Activated CD8-positive, alpha-beta memory T cell treated with anti-CD3 and anti-CD28 coated beads for 1 hour (primary cell): ENCODE measurements around the gene ULK1.

Experiments
- DNase-seq, 2 donors: peaks; one replicate each; pipeline ENCODE4 v3.0.0-alpha.2; 2020; ENCODE audit warnings: low read depth in 1 of 2; ENCODE audit errors: extremely low read depth in 1 of 2

ULK1 gene

DNA sequence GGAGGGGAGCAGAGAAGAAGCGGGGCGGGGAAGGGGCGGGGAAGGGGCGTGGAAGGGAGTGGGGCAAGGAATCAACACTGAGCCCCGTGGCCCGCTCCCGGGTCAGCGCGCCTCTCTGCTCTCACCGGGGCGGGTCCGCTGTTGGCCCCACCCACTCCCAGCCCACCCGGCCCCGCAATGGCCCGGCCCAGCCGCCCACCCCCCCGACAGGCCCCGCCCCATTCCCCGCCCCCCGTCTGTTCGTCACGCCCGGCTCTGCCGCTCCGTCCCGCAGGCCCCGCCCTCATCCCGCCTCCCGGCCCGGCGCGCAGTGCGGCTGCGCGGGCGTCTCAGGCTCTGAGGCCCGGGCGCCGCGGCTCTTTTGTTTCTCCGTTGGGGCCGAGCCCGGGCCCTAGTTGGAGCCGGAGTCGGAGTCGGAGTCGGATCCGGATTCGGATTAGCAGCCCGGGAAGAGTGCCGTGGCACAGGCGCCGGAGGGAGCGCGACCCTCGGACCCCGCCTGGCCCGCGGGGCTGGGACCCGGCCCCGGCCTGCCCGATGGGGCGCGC is at the start of gene ULK1:
Gene ULK1 (plus strand): TSS at position 310 of the 548 bp plus-strand sequence. CDS start 380 bp downstream, outside the sequence.
- DNase-seq, result peak; percentile 76 to 92

DNA sequence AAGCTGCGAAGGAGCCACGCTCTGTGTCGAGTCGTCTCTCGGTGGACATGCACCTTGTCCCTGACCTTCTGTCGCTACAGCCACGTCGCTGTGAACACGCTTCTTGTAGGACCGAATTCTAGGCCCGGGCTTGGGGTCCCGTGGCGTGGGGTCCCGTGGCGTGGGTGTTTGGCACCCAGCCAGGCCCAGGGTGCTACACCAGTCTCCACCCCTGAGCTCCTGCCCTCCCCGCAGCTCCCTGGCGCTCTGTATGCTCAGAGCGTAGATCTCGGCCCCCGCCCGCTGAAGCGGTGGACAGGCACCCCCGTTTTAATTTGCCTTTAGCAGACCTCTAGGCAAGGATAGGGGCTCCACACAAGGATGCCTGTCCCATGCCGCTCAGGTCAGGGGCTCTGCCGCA is 49.8 kb upstream of the ULK1 start:
- no peak for DNase-seq

DNA sequence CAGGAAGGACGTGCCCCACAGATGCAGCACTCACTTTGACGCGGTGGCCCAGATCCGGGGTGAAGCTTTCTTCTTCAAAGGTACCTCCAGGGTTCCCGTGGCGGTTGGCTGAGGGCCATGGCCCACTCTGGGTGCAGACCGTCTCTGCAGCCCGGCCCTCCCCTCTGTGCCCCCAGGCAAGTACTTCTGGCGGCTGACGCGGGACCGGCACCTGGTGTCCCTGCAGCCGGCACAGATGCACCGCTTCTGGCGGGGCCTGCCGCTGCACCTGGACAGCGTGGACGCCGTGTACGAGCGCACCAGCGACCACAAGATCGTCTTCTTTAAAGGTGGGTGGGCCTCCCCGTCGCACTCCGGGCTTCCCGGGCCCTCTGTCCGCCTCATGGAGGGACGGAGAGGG is 49.3 kb upstream of the ULK1 start:
- DNase-seq, result no peak

DNA sequence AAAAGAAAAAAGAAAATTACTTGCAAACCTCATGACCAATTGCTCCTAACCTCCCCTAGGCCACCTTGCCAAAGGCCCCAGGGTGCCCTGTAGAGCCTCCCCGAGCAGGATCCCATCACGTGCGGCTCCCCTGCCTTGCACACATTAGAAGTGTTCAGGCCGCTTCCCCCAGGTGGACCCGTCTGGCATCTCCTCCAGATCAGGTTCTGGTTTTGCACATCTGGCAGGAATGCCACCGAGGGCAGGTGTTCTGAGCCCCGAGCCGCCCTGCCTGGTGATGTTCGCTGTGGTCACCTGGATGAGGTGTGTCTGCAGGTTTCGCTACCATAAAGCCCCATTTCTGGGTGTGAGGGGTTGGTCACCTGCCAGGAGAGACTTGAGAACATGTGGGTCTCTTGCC is 47.0 kb upstream of the ULK1 start:
- no peak for DNase-seq

DNA sequence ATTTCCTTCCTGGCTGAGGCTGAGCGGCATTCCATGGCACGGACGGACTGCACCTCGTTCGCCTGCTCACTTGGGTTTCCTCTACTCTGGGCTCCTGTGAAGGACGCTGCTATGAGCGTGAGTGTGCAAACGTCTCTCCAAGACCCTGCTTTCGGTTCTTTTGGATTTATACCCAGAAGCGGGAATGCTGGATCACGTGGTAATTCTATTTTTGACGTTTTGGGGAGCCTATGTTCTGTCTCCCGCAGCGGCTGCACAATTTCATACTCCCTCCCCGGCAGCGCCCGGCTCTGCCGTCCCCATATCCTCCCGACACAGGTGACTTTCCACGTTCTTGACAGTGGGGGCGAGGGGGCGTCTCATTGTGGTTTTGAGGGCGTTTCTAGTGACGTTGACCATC is 45.7 kb upstream of the ULK1 start:
- DNase-seq, result no peak

DNA sequence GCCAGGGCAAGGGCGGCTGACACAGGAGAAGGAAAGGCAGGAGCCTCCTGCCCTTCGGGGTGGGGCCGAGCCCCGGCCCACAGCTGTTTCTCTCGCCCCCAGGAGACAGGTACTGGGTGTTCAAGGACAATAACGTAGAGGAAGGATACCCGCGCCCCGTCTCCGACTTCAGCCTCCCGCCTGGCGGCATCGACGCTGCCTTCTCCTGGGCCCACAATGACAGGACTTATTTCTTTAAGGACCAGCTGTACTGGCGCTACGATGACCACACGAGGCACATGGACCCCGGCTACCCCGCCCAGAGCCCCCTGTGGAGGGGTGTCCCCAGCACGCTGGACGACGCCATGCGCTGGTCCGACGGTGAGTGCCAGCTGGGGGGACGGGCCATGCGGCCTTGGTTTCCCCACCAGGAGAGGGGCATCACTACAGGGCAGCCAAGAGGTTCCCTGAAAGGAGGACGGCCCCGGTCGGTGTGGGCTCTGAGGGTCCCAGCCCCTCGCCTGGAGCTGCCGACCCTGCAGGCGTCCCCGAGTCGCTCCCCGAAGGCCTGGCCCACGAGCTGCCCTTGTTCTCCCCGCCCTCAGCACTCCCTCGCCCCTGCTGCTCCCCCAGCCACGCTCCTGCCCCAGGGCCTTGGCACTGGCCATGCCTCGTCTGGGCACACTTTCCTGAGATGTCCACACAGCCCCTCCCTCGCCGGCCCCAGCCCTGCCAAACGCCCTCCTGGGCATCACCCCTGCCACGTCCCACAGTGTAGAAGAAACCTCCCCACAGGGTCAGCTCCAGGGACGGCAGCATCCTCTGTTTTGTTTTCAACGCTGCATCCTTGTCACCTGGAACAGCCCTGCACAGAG is 44.5 kb upstream of the ULK1 start:
- DNase-seq, result no peak

DNA sequence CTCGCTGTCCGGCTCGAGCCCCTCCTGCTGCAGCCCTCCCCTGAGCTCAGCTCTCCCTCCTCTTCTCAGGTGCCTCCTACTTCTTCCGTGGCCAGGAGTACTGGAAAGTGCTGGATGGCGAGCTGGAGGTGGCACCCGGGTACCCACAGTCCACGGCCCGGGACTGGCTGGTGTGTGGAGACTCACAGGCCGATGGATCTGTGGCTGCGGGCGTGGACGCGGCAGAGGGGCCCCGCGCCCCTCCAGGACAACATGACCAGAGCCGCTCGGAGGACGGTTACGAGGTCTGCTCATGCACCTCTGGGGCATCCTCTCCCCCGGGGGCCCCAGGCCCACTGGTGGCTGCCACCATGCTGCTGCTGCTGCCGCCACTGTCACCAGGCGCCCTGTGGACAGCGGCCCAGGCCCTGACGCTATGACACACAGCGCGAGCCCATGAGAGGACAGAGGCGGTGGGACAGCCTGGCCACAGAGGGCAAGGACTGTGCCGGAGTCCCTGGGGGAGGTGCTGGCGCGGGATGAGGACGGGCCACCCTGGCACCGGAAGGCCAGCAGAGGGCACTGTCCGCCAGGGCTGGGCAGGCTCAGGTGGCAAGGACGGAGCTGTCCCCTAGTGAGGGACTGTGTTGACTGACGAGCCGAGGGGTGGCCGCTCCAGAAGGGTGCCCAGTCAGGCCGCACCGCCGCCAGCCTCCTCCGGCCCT is 43.4 kb upstream of the ULK1 start:
- no peak for DNase-seq

DNA sequence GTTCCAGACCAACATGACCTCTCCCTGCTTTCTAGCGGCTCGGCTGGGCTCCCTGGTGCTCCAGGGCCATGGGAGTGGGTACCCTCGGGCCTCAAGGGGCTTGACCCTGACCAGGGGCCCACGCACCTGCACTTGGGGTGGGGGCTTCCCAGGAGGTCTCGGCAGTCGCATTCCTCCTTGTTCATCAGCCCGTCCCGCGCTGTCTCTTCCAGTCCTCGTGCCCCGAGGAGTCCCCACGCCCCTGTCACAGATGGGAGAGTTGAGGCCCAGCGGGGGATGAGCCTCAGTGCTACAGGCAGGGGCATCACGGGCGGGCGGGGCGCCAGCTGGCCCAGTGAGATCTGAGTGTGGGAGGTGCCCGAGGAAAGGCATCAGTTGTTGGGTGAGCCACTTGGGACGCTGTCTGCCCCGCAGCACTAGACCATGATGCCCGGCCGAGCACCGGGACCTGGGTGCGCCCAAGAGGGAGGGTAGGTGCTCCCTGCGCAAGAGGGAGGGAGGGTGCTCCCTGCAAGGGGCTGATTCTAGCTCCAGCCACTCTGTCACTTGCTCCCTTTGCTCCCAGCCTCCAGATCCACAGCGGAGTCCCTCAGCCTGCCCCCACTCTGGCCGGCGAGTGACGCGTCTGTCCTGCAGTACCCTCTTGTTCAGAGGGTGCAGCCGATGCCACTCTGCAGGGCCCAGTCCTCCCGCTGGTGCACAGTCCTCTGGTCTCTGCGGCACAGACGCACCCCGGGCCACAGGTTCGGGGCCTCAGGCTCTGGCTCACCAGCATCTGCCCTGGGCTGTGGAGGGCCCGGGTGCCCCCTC is 42.5 kb upstream of the ULK1 start:
- no peak for DNase-seq

DNA sequence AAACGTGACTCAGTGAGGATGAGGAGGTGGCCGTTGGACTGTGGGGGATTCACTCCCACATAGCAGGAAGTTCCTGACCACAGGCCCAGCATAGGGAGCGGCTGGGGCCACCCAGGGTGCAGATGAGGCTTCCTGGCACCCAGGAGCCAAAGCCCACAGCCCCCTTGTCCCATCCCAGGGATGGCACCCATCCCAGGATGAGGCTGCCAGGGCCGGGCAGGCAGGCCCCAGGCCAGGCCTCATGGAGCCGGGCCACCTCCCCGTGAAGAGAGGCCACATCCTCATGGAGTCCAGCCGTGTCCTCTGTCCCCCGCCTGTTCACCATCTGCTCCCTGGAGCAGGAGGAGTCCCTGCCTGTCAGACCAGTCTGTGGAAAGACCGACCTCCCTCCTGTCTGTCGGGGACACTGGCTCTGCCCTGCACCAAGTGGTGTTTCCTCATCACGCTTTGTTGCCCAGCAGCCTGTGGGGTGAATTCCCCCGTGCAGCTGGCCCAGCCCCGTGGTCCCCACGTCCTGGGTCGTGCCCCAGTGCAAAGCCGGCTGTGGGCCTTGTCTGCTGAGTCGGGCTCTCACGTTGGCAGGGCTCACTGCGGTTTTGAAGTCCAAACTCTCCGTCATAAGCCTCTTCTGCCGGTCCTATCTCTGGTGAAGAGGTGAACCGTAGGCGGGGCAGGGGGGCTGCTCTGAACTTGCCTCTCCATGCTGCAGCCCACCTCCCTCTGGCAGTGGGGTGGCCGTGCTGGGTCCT is 41.7 kb upstream of the ULK1 start:
- DNase-seq, result no peak

DNA sequence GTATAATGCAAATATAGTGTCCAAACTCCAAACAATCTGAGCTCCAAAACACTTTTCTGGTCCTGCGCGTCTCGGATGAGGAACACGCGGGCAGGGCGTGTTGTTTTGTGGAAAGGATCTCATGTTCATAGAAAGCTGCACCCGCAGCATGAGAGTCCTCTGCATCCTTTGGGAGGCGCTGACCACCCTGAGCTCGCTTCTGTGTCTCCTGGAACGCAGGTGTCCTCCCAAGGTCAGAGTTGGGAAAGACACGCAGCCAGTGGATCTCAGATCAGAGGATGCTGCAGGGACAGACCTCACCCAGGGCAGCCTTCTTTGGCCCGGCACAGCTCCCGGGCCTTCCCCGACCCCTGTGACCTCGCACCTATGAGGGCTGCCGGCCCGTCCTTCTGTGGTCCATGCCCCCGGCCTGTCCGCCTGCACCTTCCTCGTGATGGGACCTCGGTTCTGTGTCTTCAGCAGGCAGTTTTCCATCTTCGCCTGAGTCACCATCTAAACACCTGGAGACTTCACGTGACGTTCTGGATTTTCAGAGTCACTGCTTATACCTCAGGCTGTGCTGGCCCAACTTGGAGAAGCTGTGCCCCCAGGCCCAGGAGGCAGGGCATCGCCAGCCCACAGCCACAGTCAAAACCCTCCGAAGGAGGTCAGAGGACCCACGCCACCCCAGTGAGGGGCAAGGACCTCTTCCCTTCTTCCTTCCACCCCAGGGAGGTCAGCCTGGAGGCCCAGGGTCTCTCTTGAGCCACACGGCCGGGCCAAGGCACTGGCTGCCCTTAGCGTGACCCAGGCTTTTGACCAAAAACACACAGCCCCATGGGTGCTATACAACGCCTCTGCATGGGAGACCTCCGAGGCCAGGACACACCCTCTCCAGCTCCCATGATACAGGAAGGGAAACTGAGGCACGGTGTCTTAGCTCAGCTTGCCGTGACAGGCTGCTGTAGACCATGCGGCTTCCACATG is 40.3 kb upstream of the ULK1 start:
- no peak for DNase-seq

DNA sequence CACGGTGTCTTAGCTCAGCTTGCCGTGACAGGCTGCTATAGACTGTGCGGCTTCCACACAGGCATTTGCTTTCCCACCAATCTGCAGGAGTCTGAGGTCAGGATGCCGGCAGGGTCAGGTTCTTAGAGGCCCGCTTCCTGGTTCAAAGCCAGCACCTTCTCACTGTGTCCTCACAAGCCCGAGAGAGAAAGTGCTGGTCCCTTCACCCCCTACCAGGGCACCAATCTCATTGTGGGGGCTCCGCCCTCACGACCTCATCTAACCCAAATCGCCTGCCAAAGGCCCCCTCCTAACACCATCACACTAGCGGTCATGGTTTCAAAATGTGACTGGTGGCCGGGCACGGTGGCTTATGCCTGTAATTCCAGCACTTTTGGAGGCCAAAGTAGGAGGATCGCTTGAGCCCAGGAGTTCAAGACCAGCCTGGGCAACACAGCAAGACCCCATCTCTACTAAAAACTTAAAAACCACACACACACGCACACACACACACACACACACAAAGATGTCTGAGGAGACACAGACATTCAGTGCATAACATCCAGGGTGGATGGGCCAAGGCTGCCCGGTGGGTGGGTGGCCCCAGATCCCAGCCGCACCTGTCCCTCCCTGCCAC is 39.5 kb upstream of the ULK1 start:
- no peak for DNase-seq

DNA sequence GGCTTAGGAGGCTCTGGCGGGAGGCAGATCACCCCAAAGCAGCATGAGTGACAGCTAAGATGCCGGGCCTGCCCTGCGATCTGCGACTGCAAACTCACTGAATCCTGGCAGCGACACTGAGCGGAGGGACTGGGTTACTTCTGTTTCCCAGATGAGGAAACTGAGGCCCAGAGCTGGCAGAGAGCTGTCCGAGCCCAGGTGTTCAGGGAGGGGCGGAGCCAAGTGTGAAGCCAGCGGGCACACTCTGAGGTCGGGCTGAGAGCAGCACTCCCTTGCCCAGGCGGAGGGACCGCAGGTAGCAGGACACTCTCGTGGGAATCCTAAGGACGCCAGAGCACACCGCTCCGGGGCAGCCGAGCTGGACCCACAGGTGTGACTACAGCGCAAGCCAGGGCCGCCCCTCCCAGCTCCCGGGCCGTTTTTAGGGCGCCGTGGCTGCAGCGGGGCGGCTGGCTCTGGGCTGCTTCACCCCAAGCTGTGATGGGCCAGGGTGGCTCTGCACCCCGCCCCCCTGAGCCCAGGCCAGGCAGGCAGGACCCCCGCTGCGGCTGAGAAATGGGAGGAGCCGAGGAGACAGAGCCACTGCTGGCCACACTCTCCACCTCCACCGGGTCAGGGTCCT is 38.8 kb upstream of the ULK1 start:
- DNase-seq, result no peak

DNA sequence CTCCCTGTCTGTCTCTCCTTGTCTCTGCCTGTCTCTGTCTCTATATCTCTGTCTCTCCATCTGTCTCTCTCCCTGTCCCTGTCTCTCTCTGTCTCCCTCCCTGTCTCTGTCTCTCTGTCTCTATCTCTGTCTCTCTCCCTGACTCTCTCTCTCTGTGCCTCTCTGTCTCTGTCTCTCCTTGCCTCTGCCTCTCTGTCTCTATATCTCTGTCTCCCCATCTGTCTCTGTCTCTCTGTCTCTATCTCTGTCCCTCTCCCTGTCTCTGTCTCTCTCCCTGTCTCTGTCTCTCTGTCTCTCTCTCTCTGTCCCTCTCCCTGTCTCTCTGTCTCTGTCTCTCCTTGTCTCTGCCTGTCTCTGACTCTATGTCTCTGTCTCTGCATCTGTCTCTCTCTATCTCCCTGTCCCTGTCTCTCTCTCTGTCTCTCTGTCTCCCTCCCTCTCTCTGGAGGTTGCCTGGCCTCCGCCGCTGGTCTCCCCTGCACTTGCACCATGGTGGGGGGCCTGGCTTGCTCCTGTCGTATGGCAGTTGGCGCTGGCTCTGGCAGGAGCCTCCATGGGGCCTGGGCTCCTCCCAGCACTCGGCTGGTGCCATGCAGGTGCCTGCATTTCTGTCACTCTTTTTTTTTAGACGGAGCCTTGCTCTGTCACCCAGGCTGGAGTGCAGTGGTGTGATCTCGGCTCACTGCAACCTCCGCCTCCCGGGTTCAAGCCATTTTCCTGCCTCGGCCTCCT is 37.9 kb upstream of the ULK1 start:
- DNase-seq, result no peak

DNA sequence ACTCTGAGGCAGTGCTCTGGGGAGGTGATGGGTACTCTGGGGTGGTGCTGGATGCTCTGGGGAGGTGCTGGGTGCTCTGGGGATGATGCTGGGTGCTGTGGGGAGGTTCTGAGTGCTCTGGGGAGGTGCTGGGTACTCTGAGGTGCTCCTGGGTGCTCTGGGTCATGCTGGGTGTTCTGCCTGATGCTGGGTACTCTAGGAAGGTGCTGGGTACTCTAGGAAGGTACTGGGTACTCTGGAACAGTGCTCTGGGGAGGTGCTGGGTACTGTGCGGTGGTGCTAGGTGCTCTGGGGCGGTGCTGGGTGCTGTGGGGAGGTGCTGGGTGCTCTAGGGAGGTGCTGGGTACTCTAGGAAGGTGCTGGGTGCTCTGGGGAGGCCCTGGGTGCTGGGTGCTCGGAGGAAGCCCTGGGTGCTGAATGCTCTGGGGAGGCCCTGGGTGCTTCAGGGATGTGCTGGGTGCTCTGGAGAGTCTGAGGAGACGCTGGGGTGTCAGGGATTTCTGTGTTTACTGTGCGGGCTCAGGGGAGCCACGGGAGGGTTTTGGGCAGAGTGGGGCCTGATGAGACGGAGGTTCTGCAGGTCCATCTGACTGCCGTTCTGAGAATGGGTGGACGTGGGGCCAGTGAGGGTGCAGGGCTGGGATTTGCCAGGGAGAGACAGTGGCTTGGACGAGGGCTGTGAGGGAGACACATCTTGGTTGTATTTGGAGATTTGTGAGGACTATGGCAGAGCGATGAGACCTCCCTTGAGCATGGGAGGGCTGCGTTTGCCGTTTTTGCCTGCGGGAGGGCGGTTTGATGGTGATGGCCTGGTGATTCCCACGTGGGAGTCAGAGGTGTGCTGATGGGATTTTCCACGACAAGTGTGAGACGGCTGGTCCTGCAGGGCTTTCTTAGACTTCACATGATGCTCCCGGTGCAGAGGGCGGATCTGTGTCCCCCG is 36.2 kb upstream of the ULK1 start:
- DNase-seq, result no peak

DNA sequence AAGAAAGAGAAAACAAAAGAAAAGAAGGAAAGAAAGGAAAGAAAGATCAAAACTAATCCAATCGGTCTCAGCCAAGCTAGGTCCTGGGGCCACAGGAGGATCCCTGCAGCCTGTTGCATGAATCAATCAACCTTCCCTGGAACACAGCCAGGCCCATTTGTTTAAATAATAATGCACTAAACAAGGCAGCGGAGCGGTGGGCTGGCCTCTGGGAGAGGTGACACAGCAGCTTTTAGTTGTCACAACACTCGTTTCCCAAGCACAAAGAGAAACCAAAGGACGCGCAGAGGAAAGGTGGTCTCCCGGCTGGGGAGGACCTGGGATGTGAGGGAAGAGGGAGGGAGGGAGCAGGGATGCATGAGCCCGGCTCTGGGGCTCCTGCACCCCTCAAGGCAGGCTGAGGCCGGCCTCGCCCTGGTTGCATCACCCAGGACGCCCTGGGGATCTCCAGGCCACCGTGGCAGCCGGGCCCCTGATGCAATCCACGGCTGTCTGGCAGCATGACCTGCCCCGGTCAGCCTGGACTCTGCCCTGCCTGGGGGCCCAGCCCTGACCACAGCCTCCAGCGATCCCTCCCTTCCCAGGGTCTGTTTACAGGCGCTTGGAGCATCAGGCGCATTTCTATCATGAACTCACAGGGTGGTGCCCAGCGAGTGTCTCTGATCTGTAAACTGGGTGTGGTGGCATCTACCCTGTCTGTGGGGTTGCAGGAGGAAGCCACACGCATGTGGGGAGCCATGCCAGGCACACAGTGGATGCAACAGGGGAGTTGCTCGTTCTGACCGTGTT is 33.8 kb upstream of the ULK1 start:
- no peak for DNase-seq
